ENCODE measurements around the gene TMEM87A. TPM values are rescaled to one million over a fixed set of nuclear protein-coding genes. Genes with fewer than 3 reads are reported as not detected.
"Not testable (repeated sequence)": the region's sequence is repeated elsewhere in the genome, so short reads cannot be mapped to it uniquely, and the experiment has no call there.

The TMEM87A gene
- total RNA-seq, 1 donor from 2014 or later, result 27.7 TPM

DNA sequence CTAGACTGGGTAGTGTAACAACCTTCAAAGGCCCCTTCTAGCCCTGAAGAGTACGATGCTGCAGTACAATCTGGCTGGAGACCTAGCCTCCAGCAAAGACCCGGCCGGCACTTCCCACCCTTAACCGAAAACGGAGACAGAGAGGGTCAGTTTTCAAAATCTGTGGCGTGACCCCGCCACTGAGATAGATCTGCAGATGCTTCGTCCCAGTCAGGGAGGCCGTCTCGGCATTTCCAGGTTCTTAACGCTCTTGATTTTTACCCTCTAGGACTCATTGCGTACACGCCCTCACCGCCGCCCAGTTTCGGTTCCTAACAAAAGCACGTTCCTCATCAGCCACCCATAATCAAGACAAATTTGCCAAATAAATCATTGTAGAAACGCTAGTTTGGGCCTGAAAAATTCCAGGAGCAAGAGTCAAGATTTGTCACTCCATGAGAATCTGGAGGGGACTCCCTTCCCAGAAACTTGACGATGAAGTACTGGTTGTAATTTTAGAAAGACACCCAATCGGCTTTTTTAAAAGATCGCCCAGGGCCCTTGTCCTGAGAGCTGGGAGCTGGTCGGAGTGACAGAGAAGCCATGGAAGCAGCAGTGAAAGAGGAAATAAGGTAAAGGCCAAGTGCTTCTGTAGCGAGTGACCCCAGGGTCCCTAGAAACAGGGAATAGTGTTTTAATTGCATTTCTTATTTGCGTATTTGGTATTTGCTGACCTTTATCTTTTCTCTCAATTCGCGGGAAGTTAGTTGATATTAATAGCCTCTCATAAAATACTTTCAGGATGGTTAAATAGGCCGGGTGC lies 868 bp upstream of the TMEM87A start:
- peak; percentile 12 for DNase-seq (ENCODE audit: extremely low read depth, low read depth, low spot score)

DNA sequence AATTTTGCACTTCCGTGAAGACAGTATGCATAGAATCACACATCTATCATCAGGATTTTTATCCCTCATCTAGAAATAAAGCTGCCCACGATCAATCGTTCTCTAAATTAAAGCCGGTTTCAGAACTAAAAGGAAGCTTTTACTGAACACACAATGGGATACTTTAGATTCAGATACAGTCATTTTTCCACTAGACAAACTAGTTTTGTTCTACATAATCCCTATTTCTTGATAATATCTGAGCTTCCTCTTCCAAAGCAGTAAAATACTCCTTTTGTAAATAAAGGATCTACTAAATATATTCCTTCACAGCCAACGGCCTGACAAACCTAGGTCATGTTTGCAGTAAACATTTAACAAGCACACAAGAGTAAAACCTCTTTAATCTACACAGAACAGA lies 2.2 kb downstream of the TMEM87A start:
- no peak for DNase-seq (ENCODE audit: extremely low read depth, low read depth, low spot score)

DNA sequence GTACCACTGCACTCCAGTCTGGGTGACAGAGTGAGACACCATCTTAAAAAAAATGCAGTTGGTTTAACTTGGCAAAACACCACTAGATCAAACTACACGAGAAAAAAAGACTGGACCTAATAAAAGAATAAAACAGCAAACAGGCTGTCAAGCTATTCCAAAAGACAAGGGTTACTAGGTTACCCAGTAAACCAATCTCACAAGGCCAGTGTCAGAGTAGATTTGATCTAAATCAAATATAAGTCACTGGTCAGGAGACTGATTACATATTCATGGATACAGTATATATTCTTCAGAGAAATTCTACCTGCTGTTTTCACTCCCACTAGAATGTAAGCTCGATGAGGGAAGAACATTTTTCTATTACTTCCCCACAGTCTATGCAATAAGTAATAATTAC lies 2.7 kb downstream of the TMEM87A start:
- no peak for DNase-seq (ENCODE audit: extremely low read depth, low read depth, low spot score)

DNA sequence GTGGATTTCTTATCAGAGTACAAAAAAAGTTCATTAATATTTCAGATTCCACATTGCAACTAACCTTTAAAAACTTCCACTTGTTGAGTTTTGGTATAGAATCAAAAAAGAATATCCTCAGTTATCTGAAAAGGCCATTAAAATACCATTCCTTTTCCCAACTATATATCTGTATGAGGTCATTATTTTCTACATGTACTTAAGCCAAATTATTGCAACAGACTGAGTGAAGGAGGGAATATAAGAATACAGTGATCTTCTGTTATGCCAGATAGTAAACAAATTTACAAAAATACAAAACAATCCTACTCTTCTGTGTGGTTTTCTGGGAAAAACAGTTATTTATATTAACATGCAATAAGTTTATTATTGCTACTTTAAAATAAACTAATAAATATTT lies 5.9 kb downstream of the TMEM87A start:
- no peak for DNase-seq (ENCODE audit: extremely low read depth, low read depth, low spot score)

DNA sequence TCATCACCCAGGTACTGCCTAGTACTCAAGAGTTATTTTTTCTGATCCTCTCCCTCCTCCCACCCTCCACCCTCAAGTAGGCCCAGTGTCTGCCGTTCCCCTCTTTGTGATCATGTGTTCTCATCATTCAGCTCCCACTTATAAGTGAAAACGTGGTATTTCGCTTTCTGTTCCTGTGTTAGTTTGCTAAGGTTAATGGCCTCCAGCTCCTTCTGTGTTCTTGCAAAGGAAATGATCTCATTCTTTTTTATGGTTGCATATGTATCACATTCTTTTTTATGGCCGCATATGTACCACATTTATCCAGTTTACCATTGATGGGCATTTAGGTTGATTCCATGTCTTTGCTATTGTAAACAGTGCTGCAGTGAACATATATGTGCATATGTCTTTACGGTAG lies 8.4 kb downstream of the TMEM87A start:
- no peak for DNase-seq (ENCODE audit: extremely low read depth, low read depth, low spot score)

DNA sequence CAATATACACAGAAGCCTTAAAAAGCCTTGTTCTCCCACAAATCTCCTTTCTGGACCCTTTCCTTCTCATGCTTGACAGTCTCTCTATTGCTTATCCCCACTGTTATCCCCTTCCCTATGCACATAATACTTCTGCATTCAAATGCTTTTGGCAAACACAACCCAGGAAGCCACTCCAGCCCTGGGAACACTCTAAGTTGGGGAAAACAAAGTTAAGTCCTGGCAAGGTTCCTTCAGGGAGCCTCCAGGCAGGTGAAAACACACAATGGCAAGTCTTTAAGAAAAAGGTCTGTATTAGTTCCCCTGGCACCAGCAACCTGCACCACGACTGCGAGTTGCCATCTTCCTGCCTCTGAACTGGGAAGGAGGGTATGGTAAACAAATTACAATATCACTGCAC lies 19.9 kb downstream of the TMEM87A start:
- DNase-seq (ENCODE audit: extremely low read depth, low read depth, low spot score), result no peak

DNA sequence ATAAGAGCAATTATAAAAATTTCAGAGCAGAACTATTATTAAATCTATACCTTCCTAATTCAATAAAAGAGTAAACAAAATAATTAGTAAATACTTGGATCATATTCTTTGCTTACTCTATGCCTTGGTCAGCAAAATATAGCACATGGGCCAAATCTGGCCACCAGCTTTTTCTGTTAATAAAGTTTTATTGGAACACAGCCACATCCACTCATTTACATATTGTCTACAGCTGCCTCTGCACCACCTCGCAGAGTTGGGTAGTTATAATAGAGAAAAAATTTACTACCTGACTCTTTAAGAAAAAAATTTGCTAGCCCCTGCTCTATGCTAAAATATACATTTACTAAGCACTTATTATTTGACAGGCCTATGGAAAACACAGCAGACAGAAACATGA lies 32.4 kb downstream of the TMEM87A start:
- no peak for DNase-seq (ENCODE audit: extremely low read depth, low read depth, low spot score)

DNA sequence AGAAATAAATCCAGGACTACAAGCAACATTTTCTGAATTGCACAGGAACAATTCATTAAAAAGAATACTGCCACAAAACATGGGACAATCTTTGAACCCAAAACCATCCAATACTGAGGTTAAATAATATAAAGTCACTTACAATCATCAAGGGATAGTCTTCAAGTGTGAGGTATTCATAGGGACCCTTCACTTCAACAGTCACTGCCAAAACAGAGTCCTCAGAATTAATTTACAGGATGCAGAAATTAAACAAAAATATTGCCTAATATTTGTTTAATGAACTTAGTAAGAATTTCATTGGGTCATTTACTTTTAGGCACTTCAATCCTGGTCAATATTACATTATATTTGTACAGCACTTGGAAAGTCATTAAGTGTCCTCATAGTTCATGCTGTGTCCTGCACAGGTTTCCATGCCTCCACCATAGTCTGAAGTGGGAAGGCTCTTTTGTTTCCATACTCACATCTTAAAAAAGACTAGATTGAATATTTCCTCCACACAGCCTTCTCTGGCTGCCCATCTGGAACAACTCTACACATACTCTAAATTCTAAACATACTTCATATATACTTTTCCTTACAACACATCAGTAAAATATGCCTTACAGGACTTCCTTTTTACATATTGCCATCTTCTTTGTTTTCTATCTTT lies 33.6 kb downstream of the TMEM87A start:
- DNase-seq (ENCODE audit: extremely low read depth, low read depth, low spot score), result no peak

DNA sequence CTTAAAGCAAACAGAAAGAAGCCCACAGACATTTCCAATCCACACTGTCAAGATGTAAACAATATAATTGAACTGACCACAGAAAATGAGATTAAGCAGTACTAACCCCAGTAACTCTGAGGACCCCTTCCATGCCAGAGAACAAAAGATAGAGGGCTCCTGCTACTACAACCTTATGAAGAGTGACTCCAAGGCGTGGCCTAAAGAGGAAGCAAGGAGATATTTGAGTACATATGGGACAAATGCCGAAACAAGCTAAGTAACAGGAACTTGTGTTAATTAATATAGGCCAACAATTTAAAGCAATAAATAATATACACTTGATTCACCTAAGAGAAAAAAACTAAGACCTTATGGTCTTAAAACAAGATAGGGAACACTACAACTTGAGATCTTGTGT lies 40.1 kb downstream of the TMEM87A start:
- no peak for DNase-seq (ENCODE audit: extremely low read depth, low read depth, low spot score)

DNA sequence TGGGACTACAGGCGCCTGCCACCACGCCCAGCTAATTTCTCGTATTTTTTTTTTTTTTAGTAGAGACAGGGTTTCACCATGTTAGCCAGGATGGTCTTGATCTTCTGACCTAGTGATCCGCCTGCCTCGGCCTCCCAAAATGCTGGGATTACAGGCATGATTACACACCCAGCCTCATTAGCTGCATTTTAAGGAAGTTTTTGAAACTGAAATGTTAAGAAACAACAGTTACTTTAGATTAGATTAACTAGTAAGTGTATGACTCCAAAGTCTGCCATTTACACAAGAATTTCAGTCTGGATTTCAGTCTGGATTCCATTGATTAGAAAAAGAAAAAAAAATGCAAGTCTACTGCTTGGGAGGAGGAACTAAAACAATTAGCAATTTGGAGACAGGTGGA lies 40.6 kb downstream of the TMEM87A start:
- no peak for DNase-seq (ENCODE audit: extremely low read depth, low read depth, low spot score)

DNA sequence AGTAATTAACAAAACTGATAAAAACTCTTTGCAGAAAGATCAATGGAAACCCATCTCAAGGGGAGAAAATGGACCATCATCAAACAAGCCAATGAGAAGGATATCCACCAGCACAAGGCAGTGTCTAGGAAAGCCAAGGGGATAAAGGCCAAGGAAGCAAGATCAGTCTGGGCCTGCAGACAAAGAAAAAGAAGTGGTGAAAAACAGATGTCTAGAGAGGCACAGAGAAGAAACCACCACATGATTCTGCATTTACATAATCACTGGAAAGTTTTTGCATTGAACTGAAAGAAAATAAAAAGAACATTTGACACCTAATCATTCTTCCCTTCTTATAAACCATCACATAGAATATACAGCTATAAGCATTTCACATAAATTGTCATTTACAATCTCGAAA lies 42.1 kb downstream of the TMEM87A start:
- DNase-seq (ENCODE audit: extremely low read depth, low read depth, low spot score), result no peak

DNA sequence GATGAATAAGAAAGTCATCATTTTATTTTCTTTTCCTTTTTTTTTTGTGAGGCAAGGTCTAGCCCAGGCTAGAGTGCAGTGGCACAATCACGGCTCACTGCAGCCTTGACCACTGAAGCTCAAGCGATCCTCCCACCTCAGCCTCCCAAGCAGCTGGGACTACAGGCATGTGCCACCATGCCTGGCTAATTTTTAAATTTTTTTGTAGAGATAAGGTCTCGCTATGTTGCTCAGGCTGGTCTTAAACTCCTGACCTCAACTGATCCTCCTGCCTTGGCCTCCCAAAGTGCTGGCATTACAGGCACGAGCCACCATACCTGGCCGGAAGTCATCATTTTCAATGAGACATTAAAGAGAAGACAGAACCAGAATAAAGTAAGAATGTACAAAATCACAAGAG lies 44.3 kb downstream of the TMEM87A start:
- not testable (repeated sequence) for DNase-seq (ENCODE audit: extremely low read depth, low read depth, low spot score)

DNA sequence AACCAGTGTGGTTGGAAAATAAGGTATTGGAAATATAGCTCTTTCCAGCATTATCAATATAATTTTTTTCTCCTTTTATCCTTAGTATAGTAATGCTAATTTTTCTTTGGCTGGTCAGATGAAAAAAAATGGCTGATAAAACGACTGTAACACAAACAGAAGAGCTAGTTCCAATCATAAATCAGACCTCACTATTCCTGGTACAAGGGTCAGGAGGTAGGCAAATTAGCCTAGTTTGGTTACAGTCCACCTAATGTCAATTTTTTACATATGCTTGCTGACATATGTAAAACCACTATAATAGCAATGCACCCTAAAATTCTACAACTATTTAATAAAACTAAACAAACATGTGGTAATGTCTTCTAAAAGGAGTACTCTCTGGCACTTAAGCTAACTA lies 45.2 kb downstream of the TMEM87A start:
- DNase-seq (ENCODE audit: extremely low read depth, low read depth, low spot score), result no peak

DNA sequence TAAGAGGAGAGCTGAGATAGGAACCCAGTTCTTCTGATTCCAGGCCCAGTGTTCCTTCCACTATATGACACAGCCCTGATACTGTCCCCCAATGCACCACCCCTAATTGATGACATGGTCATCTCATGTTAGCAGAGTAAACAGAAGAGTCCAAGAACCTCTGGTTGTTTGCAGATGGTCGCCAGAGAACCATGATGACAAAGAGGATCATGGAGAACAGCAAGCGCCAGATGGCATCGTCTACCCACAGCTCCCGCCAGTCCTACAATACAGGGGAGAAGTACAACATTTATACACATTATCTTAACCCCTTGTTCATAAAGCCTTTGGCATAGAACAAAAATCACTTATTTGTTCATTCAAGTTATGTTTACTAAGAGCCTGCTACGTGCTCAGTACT lies 46.6 kb downstream of the TMEM87A start:
- DNase-seq (ENCODE audit: extremely low read depth, low read depth, low spot score), result no peak

DNA sequence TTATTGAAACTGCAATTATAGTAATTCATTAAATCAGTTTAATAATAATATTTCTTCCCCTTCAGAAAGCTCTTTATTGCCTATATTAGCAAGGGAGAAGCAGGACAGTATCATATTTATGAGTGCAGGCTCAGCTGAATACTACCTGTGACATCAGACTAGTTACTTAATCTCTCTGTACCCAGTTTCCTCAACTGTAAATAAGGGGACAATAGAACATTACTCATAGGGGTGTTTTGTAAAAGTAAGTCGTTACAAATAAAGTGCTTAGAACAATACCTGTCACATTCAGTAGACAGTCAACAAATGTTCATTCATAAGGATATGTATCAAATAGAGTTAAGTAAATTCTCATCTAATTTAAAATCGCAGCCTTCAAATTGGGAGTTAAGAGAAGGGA lies 53.0 kb downstream of the TMEM87A start:
- DNase-seq (ENCODE audit: extremely low read depth, low read depth, low spot score), result no peak

DNA sequence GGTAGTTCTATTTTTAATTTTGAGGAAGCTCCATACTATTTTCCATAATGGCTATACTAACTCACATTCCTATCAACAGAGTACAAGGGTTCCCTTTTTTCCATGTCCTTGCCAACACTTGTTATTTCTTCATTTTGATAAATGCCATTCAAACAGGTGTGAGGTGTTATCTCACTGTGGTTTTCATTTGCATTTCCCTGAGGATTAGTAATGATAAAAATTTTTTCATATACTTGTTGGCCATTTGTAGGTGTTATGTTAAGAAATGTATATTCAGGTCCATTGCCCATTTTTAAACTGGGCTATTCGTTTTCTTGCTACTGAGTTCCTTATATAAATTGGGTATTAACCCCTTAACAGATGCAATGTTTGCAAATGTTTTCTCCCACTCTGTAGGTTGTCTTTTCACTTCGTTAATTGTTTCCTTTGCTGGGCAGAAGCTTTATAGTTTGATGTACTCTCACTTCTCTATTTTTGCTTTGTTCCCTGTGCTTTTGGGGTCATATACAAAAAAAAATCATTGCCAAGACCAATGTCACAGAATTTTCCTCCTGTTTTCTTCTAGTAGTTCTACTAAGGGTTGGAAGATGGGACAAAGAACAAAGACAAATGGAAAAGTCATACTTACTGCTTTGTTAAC lies 54.2 kb downstream of the TMEM87A start:
- DNase-seq (ENCODE audit: extremely low read depth, low read depth, low spot score), result no peak

DNA sequence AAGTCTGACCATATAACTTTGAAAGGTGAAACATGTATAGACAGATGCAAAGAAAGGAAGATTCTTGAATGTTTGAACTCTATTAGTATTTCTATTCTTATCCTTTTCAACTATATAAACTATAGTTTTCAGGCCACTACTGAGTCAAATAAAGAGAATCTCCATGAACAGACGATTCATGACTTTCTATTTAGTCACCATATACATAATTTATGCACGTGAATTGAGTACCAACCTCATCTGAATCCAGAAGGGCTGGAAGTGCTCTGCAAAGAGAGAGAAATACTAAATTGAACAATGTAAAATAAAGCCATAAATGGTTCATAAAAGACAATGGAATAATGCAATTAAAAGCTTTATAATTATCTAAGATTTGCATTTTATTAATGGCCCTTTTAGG lies 55.7 kb downstream of the TMEM87A start:
- DNase-seq (ENCODE audit: extremely low read depth, low read depth, low spot score), result no peak

DNA sequence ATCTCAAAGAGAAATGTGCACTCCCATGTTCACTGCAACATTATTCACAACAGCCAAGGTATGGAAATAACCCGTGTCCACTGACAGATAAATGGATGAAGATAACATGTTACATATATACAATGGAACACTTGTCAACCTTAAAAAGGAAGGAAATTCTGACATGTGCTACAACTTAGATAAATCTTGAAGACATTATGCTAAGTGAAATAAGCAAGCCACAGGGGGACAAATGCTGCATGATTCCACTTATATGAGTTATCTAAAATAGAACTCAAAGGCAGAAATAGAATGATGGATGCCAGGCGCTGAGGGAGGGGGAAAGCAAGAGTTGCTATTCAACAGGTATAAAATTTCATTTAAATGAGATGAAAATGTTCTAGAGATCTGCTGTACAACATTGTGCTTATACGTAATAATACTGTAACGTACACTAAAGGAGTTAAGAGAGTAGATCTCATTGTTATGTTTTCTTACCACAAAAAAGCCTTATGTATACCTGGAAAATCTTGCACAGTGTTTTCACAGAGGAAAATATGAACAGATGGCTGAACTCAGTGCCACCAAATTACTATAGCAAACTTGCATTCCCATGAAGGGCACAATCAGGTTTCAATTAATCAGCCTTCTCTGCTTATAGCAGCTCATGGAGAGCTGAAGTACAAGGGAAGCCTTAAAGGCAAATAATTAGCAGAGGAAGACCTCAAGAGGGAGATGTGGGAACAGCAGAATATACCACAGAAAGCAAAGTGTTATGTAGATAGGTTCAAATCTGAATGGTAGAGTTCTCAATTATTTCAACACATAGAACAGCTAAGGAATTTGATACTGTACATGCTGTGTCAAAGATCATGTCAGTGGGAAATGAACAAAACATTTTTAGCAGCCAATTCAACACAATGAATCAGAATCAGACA lies 57.1 kb downstream of the TMEM87A start:
- no peak for DNase-seq (ENCODE audit: extremely low read depth, low read depth, low spot score)

DNA sequence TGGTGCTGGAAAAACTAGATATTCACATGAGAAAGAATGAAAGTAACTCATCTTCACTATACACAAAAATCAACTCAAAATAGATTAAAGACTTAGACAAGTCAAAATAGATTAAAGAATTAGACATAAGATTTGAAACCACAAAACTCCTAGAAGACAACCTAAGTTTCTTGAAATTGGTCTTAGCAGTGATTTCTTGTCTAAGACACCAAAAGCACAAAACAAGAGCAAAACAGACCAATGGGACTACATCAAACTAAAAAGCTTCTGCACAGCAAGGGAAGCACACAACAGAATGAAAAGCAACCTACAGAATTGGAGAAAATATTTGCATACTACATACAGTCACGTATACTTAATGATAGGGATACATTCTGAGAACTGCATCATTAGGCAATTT lies 58.6 kb downstream of the TMEM87A start:
- DNase-seq (ENCODE audit: extremely low read depth, low read depth, low spot score), result no peak

DNA sequence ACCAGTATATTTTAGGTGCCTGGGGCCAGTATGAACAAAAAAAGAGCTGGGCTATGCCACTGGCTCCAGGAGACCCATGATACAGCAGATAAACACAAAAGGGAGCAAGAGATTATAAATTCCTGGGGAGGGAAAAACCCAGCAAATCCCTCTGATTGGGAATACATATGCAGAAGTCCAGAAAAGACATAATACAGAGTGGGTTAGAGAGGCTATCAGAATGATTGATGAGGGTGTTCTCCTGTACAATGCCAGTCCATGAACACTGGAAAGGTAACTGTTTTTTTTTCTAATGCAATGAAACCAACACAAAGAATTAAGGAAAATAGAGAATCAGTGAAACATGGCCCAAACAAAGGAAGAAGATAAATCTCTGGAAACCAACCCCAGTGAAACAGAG lies 59.7 kb downstream of the TMEM87A start:
- no peak for DNase-seq (ENCODE audit: extremely low read depth, low read depth, low spot score)

DNA sequence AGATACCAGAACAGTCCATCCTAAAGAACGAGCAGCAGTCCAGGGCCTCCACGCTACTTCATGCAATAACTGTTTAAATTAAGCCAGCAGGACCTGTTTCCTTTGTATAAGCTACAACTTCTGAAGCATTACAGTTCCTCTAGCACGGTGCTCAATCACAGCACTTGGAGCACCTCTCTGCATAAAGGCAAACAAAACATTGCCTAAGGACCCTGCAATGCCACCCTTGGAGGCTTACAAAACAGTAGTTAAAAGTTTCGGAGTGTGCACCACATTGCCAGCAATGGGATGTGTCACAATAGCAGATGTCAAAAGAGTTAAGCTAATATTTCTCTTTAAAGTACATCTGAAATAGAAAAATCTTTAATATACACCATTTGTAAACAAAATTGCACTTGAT lies 62.5 kb downstream of the TMEM87A start:
- no peak for DNase-seq (ENCODE audit: extremely low read depth, low read depth, low spot score)

Data from glomerular endothelial cell (primary cell).